ENCODE results near the gene ARAP2.
"Not testable (repeated sequence)": the region's sequence is repeated elsewhere in the genome, so short reads cannot be mapped to it uniquely, and the experiment has no call there.

The ARAP2 gene

GRCh38 chr4:36183665-36184393, 60.5 kb downstream of the ARAP2 start:
- no peak for DNase-seq (ENCODE audit: low read depth)

- DNase-seq (ENCODE audit: low read depth): no peak
These were observed 61.1 kb downstream of the ARAP2 start for GRCh38 chr4:36183232-36183631.

- DNase-seq (ENCODE audit: low read depth): not testable (repeated sequence)
These were observed 62.0 kb downstream of the ARAP2 start for GRCh38 chr4:36182315-36182714.

GRCh38 chr4:36180206-36180605, 64.1 kb downstream of the ARAP2 start:
- no peak for DNase-seq (ENCODE audit: low read depth)

- DNase-seq (ENCODE audit: low read depth): no peak
These were observed 65.8 kb downstream of the ARAP2 start for GRCh38 chr4:36178484-36178883.

- no peak for DNase-seq (ENCODE audit: low read depth)
These were observed 66.4 kb downstream of the ARAP2 start for GRCh38 chr4:36177946-36178345.

- no peak for DNase-seq (ENCODE audit: low read depth)
These were observed 69.7 kb downstream of the ARAP2 start for GRCh38 chr4:36174570-36174969.

- DNase-seq (ENCODE audit: low read depth): no peak
These were observed 70.4 kb downstream of the ARAP2 start for GRCh38 chr4:36173905-36174304.

GRCh38 chr4:36172656-36173055, 71.7 kb downstream of the ARAP2 start:
- no peak for DNase-seq (ENCODE audit: low read depth)

GRCh38 chr4:36168127-36168878, 76.0 kb downstream of the ARAP2 start:
- DNase-seq (ENCODE audit: low read depth): no peak

GRCh38 chr4:36165631-36166005, 78.7 kb downstream of the ARAP2 start:
- no peak for DNase-seq (ENCODE audit: low read depth)

- DNase-seq (ENCODE audit: low read depth): no peak
These were observed 79.2 kb downstream of the ARAP2 start for GRCh38 chr4:36164900-36165630.

GRCh38 chr4:36163198-36163597, 81.1 kb downstream of the ARAP2 start:
- no peak for DNase-seq (ENCODE audit: low read depth)

- DNase-seq (ENCODE audit: low read depth): no peak
These were observed 85.1 kb downstream of the ARAP2 start for GRCh38 chr4:36159208-36159607.

GRCh38 chr4:36152735-36153134, 91.6 kb downstream of the ARAP2 start:
- no peak for DNase-seq (ENCODE audit: low read depth)

GRCh38 chr4:36142504-36142903, 101.8 kb downstream of the ARAP2 start:
- DNase-seq (ENCODE audit: low read depth): no peak

GRCh38 chr4:36141186-36141585, 103.1 kb downstream of the ARAP2 start:
- DNase-seq (ENCODE audit: low read depth): no peak

GRCh38 chr4:36140421-36140820, 103.9 kb downstream of the ARAP2 start:
- no peak for DNase-seq (ENCODE audit: low read depth)

GRCh38 chr4:36138220-36138619, 106.1 kb downstream of the ARAP2 start:
- DNase-seq (ENCODE audit: low read depth): no peak

- DNase-seq (ENCODE audit: low read depth): no peak
These were observed 107.0 kb downstream of the ARAP2 start for GRCh38 chr4:36137336-36137735.

- DNase-seq (ENCODE audit: low read depth): no peak
These were observed 110.7 kb downstream of the ARAP2 start for GRCh38 chr4:36133658-36134057.

- DNase-seq (ENCODE audit: low read depth): no peak
These were observed 111.2 kb downstream of the ARAP2 start for GRCh38 chr4:36133086-36133485.

GRCh38 chr4:36130641-36131040, 113.7 kb downstream of the ARAP2 start:
- no peak for DNase-seq (ENCODE audit: low read depth)

Measured in fibroblast of the conjunctiva (primary cell).